Osteocyte (in vitro differentiated cells): ENCODE measurements around the gene HMBS. TPM values are rescaled to one million over a fixed set of nuclear protein-coding genes. Genes with fewer than 3 reads are reported as not detected.

Source experiments
- DNase-seq: peaks from one replicate; pipeline ENCODE4 v3.0.0; 2021; ENCODE audit warnings: mixed read lengths; ENCODE audit not compliant: unreplicated experiment; ENCODE audit errors: extremely low spot score
- H3K27ac Mint-ChIP-seq: one replicate; pipeline ENCODE4 v1.8.0; 2021; ENCODE audit warnings: mild to moderate bottlenecking, mixed read lengths; ENCODE audit not compliant: unreplicated experiment
- H3K27me3 Mint-ChIP-seq: one replicate; pipeline ENCODE4 v1.8.0; 2021; ENCODE audit warnings: mixed read lengths; ENCODE audit not compliant: unreplicated experiment
- H3K36me3 Mint-ChIP-seq: one replicate; pipeline ENCODE4 v1.8.0; 2021; ENCODE audit warnings: mixed read lengths; ENCODE audit not compliant: unreplicated experiment
- H3K4me1 Mint-ChIP-seq: one replicate; pipeline ENCODE4 v1.8.0; 2021; ENCODE audit warnings: mixed read lengths; ENCODE audit not compliant: unreplicated experiment
- H3K4me3 Mint-ChIP-seq: one replicate; pipeline ENCODE4 v1.8.0; 2021; ENCODE audit warnings: mild to moderate bottlenecking, moderate library complexity, mixed read lengths; ENCODE audit not compliant: unreplicated experiment
- H3K9me3 Mint-ChIP-seq: one replicate; pipeline ENCODE4 v1.8.0; 2021; ENCODE audit warnings: mixed read lengths; ENCODE audit not compliant: unreplicated experiment
- CTCF ChIP-seq: fragments of 200-600 bp; sonication (generic); IDR thresholded peaks from 2 replicates; pipeline ENCODE4 v1.5.0; 2021; ENCODE audit warnings: antibody characterized with exemption, mild to moderate bottlenecking, moderate library complexity
- total RNA-seq: library from RNA; stranded (reverse); gene quantifications from 2 replicates; pipeline ENCODE4 v1.2.1, GENCODE V29; 2021

HMBS gene
- total RNA-seq, 1 donor from 2014 or later, result 18.6 TPM

- peaks cover 11% of the 10 kb centered on the region for H3K36me3 Mint-ChIP-seq
- peak within 1 kb of the TSS; percentile 97 for H3K27ac Mint-ChIP-seq
- no peaks in the 10 kb centered on the region for H3K9me3 Mint-ChIP-seq
- H3K4me3 Mint-ChIP-seq, result peak within 1 kb of the TSS; percentile 82
- no peaks in the 10 kb centered on the region for H3K27me3 Mint-ChIP-seq
- DNase-seq, result peak; percentile 100
- peaks cover 25% of the 10 kb centered on the region for H3K4me1 Mint-ChIP-seq
- TF ChIP-seq CTCF, result no peak
Measured at GRCh38 chr11:119121008-119121810, 36.5 kb downstream of the HMBS start, which contains the start of gene HINFP. Gene HINFP, plus strand, starts transcription at chr11:119121580. Its CDS starts 5,365 bp downstream, at chr11:119126945.

GRCh38 chr11:119121811-119122124, 37.1 kb downstream of the HMBS start:
- Mint-ChIP-seq H3K27ac (peak overlapping the region; percentile 97), H3K4me1 (peaks cover 25% of the 10 kb centered on the region), H3K36me3 (peaks cover 11% of the 10 kb centered on the region), H3K9me3 (no peaks in the 10 kb centered on the region), H3K27me3 (no peaks in the 10 kb centered on the region), H3K4me3 (peak overlapping the region; percentile 82)
- no peak for DNase-seq
- no peak for TF ChIP-seq CTCF

- Mint-ChIP-seq H3K36me3 (peaks cover 21% of the 10 kb centered on the region), H3K9me3 (no peaks in the 10 kb centered on the region), H3K4me3 (no peak overlapping the region), H3K4me1 (peaks cover 15% of the 10 kb centered on the region), H3K27me3 (no peaks in the 10 kb centered on the region), H3K27ac (no peak overlapping the region)
- DNase-seq, result no peak
- TF ChIP-seq CTCF, result no peak
Measured at GRCh38 chr11:119125821-119126220, 41.1 kb downstream of the HMBS start.

GRCh38 chr11:119126675-119127268, 42.1 kb downstream of the HMBS start:
- Mint-ChIP-seq H3K9me3 (no peaks in the 10 kb centered on the region), H3K4me3 (no peak overlapping the region), H3K36me3 (peaks cover 28% of the 10 kb centered on the region), H3K27ac (no peak overlapping the region), H3K27me3 (no peaks in the 10 kb centered on the region), H3K4me1 (peaks cover 12% of the 10 kb centered on the region)
- no peak for TF ChIP-seq CTCF
- DNase-seq, result no peak

DNA sequence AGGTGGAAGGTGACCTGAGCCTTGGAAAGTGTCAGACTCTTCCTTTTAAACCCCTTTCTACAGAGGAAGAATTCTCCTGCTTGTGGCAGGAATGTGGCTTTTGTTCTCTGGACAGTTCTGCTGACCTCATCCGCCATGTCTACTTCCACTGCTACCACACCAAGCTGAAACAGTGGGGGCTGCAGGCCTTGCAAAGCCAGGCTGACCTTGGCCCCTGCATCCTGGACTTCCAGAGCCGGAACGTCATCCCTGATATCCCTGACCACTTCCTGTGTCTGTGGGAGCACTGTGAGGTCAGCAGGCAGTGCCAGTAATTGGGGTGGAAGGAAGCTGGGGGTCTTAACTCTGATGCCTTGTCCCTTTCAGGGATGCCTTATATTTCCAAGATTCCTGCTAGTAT, 46.0 kb downstream of the HMBS start:
- no peaks in the 10 kb centered on the region for H3K9me3 Mint-ChIP-seq
- TF ChIP-seq CTCF, result no peak
- no peaks in the 10 kb centered on the region for H3K4me1 Mint-ChIP-seq
- no peak for DNase-seq
- no peaks in the 10 kb centered on the region for H3K27me3 Mint-ChIP-seq
- no peak overlapping the region for H3K27ac Mint-ChIP-seq
- H3K36me3 Mint-ChIP-seq, result peaks cover 41% of the 10 kb centered on the region
- no peak overlapping the region for H3K4me3 Mint-ChIP-seq
